ENCODE results near the gene PTPRT.

Gene PTPRT

DNA sequence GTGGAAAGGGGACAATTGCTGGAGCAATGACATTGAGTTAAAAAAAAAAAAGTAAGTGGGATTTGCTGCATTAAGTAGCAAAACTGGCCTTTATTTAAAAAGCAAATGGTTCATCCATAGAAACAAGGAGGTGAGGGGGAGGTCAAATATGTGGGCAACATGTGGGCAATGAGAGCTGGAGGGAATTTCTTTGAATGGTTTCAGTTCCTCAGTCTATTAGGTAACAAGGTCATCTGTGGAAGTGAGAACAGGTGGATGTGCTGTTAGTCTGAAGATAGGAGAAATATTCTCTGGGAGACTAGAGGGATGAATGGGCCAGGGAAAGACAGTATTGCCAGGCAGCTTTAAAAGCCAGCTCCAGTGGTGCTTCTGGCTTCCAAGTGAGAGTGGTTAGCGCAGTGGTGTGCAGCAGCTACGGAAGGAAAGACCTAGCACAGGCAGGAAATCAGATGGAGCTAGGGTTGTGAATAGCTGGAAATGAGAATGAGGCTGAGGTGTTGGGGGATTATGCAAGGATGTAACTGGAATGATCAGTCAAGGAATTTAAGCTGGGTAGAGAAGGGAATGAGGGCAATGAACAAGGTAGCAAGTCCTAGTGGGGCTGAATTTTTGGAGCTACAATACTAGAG, 727.6 kb downstream of the PTPRT start:
- no peak for DNase-seq (ENCODE audit: low spot score)

GRCh38 chr20:42461291-42461690, 728.4 kb downstream of the PTPRT start:
- DNase-seq (ENCODE audit: low spot score) = no peak

DNA sequence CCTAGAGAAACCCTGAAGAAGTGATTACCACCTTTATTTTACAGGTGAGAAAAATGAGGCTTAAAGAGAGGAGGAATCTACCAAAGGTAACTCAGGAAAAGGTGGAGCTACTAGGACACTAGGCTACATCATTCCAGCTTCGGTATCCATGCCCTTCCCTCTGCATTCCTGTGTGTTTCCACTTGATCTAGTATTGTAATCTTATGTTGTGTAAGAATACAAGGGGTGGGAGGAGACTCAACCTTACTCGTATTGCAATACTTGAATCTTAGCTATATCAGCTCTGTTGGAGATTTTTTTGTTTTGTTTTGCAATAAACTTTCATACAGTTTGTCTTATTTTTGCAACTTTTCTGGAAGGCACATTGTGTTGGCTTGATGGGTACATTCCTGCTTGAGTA, 742.4 kb downstream of the PTPRT start:
- no peak for DNase-seq (ENCODE audit: low spot score)

GRCh38 chr20:42444799-42445198, 744.9 kb downstream of the PTPRT start:
- no peak for DNase-seq (ENCODE audit: low spot score)

DNA sequence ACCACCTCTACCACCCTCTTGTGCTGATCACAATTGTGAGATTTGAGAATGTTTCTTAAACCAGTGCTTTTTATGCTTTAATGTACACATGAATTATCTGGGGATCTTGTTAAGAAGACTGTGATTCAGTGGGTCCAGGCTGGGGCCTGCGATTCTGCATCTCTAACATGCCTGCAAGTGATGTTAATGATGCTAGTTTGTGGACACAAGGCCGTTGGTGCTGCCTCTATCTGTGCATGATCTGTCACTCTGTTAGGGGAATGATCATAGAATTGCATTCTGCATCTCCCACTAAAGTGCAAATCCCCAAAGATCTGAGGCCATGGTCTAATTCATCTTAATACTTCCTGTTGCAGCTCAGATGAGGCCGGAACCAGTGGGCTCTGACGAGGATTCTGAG, 746.5 kb downstream of the PTPRT start:
- no peak for DNase-seq (ENCODE audit: low spot score)

GRCh38 chr20:42442716-42443115, 747.0 kb downstream of the PTPRT start:
- DNase-seq (ENCODE audit: low spot score) = no peak

GRCh38 chr20:42441864-42442331, 747.8 kb downstream of the PTPRT start:
- DNase-seq (ENCODE audit: low spot score) = no peak

DNA sequence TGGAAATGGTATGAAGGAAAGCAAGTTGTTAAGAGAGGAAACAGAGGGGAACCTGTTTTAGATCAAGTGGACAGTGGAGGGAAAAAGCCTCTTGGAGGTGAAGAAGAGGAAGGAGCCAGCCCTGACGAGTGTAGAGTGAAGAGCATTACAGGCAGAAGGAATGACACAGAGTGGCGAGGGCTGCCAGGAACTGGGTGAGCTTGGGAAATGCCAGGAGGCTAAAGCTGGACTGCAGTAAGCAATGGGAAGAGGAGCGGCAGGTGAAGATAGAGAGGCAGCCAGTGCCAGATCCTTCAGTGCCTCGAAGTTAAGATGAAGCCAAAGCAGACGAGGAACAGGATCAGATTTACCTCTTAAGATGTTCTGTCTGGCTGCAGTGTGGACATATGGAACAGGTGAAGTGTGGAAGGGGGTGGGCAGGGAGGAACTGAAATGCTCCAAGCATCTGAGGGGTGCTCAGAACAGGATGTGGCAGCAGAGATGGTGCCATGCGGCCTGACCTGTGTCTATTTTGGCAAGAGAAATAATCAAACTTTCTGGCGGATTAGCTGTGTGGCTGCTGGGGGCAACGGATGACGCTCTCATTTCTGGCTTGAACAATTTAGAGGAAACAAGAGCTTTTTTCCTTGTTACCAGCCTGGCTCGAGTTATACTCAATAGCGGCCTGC, 748.4 kb downstream of the PTPRT start:
- no peak for DNase-seq (ENCODE audit: low spot score)

DNA sequence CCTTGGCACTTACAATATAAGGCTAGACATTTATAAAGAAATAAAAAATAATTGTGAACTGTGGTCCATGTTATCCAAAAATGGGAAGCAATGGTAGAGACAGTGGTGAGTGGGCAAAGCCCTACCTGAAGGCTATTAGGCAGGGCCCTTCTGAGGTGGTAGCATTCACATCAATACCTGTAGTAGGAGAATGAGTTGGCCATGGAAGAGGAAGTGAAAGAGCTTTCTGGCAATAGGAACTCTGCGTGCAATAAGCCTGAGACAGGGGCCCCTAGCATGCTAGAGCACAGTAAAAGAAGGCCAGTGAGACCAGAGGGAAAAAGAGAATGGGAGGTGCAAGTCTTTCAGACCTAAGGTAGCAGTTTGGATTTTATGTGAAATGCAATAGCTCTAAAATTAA, 754.5 kb downstream of the PTPRT start:
- no peak for DNase-seq (ENCODE audit: low spot score)

- DNase-seq (ENCODE audit: low spot score) = no peak
These were observed 757.0 kb downstream of the PTPRT start for GRCh38 chr20:42432496-42433334.

- DNase-seq (ENCODE audit: low spot score) = no peak
These were observed 759.1 kb downstream of the PTPRT start for GRCh38 chr20:42430598-42430997.

DNA sequence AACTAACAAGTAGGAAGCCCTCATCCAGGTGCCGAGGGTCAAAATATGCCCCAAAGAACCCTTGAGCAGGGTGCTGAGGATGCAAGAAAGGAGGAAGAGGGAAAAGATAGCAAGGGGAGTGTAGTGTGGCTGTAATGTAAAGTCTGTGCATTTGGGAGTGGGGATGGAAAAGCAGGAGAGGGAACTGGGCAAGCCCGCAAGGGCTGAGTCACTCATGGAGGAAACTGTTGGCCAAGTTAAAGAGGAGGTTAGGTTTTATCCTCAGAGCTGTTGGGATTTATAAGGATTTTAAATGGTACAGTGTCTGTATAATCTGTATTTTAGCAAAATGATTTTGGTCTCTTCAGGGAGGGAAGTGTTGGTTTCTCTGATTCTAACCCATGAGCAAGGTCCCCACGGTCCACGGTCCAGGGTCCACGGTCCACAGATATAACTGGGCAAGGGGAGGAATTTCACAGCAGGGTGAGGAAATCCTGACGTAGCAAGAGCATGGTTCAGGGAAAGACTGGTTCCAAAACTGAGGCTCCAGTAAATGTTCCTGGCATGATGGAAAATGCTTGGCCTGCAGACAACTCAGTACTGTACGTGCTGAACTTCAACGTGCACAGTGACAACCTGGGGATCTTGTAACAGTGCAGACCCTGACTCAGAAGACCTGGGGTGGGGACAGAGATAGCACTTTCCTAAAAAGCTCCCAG, 759.8 kb downstream of the PTPRT start:
- no peak for DNase-seq (ENCODE audit: low spot score)

- no peak for DNase-seq (ENCODE audit: low spot score)
These were observed 769.7 kb downstream of the PTPRT start for GRCh38 chr20:42419814-42420532.

GRCh38 chr20:42406826-42407225, 782.9 kb downstream of the PTPRT start:
- DNase-seq (ENCODE audit: low spot score) = no peak

DNA sequence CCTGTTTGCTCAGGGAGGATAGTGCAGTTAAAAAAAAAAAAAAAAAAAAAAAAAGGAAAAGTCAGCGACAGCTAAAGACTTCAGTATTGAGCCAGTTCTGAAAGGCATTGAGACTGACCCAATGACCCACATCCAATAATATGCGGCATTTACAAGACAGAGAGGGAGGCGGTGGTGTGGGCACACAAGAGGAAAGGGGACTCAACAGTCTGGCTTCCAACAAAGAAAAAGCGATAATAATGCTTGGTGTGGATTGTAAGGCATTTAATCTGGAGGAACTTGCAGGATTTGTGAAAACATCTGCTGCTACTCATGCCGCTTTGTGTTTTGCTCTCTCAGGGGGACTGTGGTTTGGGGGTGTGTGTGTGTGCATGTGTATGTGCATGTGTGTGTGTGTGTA, 787.3 kb downstream of the PTPRT start:
- DNase-seq (ENCODE audit: low spot score) = no peak

DNA sequence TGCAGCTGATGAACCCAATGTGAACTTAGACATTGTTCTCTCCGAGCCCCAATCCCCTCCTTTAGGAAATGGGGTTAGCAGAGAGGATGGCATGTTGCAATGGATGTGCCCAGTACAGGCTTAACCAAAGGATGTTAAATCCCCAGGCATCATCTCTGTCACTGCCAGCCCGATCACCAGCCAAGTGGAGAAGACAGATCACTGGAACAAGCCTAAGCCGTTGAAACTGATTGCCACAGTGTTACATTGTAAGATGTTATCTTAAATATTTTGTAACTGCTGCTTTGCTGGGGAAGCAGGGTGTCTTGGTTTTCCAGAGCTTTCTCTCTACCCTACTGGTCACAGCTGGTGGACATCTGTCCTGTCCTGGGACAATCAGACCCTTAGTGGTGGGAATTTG, 788.1 kb downstream of the PTPRT start:
- no peak for DNase-seq (ENCODE audit: low spot score)

- DNase-seq (ENCODE audit: low spot score) = no peak
These were observed 789.9 kb downstream of the PTPRT start for GRCh38 chr20:42399802-42400201.

DNA sequence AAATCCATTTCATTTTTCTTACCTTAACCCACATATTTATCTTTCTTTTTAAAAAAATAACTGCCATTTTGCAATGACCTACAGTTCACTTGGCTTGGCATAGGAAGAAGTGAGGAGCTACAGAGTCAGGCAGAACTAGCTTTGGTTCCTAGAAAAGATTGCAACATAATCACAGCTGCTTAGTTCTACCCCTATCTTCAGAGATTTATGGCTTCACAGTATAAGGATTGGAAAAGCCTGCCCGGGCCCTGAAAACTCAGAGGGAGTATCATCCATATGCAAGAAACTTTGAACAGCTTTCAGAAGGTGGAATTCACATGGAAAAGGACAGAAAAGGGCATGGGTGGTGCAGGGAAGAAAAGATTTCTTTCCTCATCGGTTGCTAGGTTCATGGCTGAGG, 797.3 kb downstream of the PTPRT start:
- DNase-seq (ENCODE audit: low spot score) = no peak

- DNase-seq (ENCODE audit: low spot score) = no peak
These were observed 797.9 kb downstream of the PTPRT start for GRCh38 chr20:42391807-42392206.

DNA sequence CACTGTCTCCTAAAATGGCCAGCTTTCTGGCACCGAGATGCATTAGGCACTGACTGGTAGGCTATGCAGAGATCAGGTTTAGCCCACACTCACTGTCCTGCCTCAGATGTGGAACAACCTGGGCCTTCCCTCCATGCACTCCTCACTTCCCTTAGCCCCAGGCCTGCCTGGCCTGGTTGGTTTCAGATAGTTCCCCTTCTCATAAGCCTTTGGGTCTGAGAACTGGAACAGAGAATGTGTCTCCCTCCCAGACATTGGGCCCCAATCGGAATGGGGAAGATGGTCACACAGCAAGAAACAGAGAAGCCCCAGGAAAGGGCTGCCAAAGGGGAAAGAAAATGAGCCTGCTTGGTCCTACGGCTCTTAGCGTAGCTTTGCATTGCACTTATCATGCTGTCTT, 809.4 kb downstream of the PTPRT start:
- no peak for DNase-seq (ENCODE audit: low spot score)

DNA sequence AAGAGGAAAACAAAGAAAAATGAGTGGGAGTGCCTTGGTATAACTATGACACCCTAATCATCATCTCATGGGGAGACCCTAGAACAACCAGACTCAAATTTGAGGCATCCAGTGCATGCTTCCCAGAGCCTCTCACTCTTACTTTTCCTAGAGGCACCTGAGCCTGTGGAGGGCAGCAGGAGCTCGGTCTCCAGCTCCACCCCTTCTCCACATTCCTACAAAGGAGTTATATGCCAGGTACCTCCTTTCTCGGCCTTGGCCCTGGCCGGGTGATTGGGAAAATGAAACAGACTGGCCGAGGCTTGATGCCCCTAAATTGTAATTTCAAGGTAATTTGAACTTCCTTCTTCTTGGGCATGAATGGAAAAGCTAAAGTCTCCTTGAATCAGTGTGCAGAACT, 810.3 kb downstream of the PTPRT start:
- DNase-seq (ENCODE audit: low spot score) = no peak

DNA sequence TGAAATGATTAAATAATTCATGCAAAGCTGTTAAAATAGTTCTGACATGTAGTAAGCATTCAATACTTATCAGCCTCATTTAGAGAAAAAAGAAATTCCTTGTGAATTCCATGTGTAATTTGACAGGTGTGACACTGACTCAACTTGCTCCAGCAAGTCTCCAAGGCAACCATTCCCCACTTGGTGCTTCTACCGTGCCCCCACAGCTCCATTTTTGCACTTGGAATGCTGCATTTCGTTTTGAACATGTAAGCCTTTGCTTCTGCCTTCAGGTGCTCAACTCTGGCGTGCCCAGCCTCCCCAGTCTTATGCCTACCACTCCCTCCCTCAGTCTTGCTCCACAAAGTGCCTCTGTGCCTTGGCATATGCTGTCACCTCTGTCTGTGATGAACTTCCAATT, 810.9 kb downstream of the PTPRT start:
- no peak for DNase-seq (ENCODE audit: low spot score)
